Activated T-cell treated with anti-CD3 and anti-CD28 coated beads for 24 hours (primary cell): ENCODE measurements around the gene AMZ1.

Experiments used
- DNase-seq: peaks from one replicate; pipeline ENCODE4 v3.0.0-alpha.2; 2020; ENCODE audit warnings: low read depth

AMZ1 gene

GRCh38 chr7:2751086-2751485 lies 63.1 kb downstream of the AMZ1 start:
- no peak for DNase-seq

- no peak for DNase-seq
Observed at GRCh38 chr7:2753148-2753547, 65.1 kb downstream of the AMZ1 start.

- no peak for DNase-seq
Observed at GRCh38 chr7:2754086-2754485, 66.1 kb downstream of the AMZ1 start.

- no peak for DNase-seq
Observed at GRCh38 chr7:2754912-2755311, 66.9 kb downstream of the AMZ1 start.

GRCh38 chr7:2755531-2755930 lies 67.5 kb downstream of the AMZ1 start:
- no peak for DNase-seq

- no peak for DNase-seq
Observed at GRCh38 chr7:2757361-2757903, 69.4 kb downstream of the AMZ1 start.

- peak; percentile 74 for DNase-seq
Observed at GRCh38 chr7:2757904-2758672, 70.1 kb downstream of the AMZ1 start.

- no peak for DNase-seq
Observed at GRCh38 chr7:2758673-2759616, 70.9 kb downstream of the AMZ1 start.

GRCh38 chr7:2759736-2760097 lies 71.7 kb downstream of the AMZ1 start:
- no peak for DNase-seq

- no peak for DNase-seq
Observed at GRCh38 chr7:2760098-2760889, 72.3 kb downstream of the AMZ1 start.

- no peak for DNase-seq
Observed at GRCh38 chr7:2761131-2761624, 73.2 kb downstream of the AMZ1 start.

GRCh38 chr7:2761801-2762497 lies 73.9 kb downstream of the AMZ1 start:
- no peak for DNase-seq

- no peak for DNase-seq
Observed at GRCh38 chr7:2763597-2763996, 75.6 kb downstream of the AMZ1 start.

- DNase-seq: no peak
Observed at GRCh38 chr7:2764621-2765020, 76.6 kb downstream of the AMZ1 start.
